ENCODE data around the gene SIGMAR1.

DNA sequence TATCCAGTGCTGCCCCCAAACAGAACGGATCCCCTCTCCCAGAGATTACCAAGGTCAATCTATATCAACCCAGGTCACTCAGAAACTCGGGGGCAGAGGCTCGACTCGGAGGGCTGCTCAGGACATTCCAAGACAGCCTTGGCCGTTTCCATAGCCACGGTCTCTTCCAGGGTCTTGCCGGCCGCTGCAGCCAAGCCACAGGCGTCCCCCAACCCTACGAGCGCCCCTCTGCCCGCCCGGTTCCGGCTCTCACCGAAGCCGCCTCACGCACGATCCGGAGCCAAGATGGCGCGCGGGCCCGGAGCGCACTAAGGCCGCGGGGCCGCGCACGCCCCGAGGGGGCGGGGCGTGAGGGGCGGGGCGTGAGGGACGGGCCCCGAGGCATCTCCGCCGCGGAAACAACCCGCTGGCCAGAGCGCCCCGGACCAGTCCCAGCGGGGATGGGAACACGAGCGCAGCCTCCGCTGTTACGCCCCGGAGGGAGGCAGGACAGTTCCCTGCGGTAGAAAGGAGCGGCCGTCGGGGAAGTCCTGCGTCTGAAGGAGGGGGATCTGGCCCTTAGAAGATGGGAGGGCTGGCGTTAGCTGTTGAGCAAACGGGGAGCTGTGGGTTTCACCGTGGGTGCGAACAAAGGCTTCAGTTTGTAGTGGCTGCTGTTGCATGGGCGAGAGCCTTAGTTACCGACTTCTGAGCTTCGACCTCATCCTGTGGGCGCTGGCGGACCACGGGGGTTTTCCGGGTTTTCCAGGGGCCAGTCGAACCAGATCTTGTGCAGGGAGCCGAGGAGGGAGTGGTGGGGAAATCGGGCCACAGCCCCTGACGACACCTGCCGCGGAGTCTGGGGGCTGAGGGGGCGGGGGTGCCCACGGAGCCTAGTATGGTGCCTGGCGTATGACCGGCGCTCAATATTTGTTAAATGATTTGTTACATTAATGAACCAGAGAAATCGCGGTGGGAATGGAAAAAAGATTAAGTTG, 25.5 kb downstream of the SIGMAR1 start, which contains the start of gene RPP25L:
- TF ChIP-seq, protein P1, sequence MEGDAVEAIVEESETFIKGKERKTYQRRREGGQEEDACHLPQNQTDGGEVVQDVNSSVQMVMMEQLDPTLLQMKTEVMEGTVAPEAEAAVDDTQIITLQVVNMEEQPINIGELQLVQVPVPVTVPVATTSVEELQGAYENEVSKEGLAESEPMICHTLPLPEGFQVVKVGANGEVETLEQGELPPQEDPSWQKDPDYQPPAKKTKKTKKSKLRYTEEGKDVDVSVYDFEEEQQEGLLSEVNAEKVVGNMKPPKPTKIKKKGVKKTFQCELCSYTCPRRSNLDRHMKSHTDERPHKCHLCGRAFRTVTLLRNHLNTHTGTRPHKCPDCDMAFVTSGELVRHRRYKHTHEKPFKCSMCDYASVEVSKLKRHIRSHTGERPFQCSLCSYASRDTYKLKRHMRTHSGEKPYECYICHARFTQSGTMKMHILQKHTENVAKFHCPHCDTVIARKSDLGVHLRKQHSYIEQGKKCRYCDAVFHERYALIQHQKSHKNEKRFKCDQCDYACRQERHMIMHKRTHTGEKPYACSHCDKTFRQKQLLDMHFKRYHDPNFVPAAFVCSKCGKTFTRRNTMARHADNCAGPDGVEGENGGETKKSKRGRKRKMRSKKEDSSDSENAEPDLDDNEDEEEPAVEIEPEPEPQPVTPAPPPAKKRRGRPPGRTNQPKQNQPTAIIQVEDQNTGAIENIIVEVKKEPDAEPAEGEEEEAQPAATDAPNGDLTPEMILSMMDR (IDR thresholded peaks at IDR 0.05): no peak
- no peak for TF ChIP-seq ZFX (IDR thresholded peaks at IDR 0.05; ENCODE audit: borderline replicate concordance)
